Hepatocyte (in vitro differentiated cells): ENCODE data around the gene THAP4. TPM values are rescaled to one million over a fixed set of nuclear protein-coding genes. Genes with fewer than 3 reads are reported as not detected.

Experiments
- DNase-seq: peaks from one replicate; pipeline ENCODE4 v3.0.0-alpha.2; 2016; ENCODE audit warnings: low spot score
- H2AFZ ChIP-seq: fragments of 200-600 bp; sonication (generic); 2 replicates; pipeline ENCODE4 v1.6.0; 2016; ENCODE audit warnings: antibody characterized with exemption, mild to moderate bottlenecking
- H3K27ac ChIP-seq: fragments of 200-600 bp; sonication (generic); 2 replicates; pipeline ENCODE4 v1.5.1; 2016; ENCODE audit warnings: mild to moderate bottlenecking
- H3K27me3 ChIP-seq: fragments of 200-600 bp; sonication (generic); 2 replicates; pipeline ENCODE4 v1.6.1; 2016
- H3K36me3 ChIP-seq: fragments of 200-600 bp; sonication (generic); replicated peaks from 2 replicates; pipeline ENCODE4 v1.5.1; 2016; ENCODE audit warnings: low read depth; ENCODE audit not compliant: insufficient read depth
- H3K4me1 ChIP-seq: fragments of 200-600 bp; sonication (generic); 2 replicates; pipeline ENCODE4 v1.5.1; 2016; ENCODE audit warnings: mild to moderate bottlenecking, moderate library complexity; ENCODE audit not compliant: insufficient read depth
- H3K4me2 ChIP-seq: fragments of 200-600 bp; sonication (generic); 2 replicates; pipeline ENCODE4 v1.6.0; 2016
- H3K4me3 ChIP-seq: fragments of 200-600 bp; sonication (generic); 2 replicates; pipeline ENCODE4 v1.5.1; 2016; ENCODE audit warnings: mild to moderate bottlenecking
- H3K79me2 ChIP-seq: fragments of 200-600 bp; sonication (generic); 2 replicates; pipeline ENCODE4 v1.6.0; 2017; ENCODE audit warnings: mild to moderate bottlenecking
- H3K9me2 ChIP-seq: fragments of 200-600 bp; sonication (generic); replicated peaks from 2 replicates; pipeline ENCODE4 v1.6.0; 2017; ENCODE audit warnings: mild to moderate bottlenecking; ENCODE audit not compliant: insufficient read depth
- H3K9me3 ChIP-seq: fragments of 200-600 bp; sonication (generic); 2 replicates; pipeline ENCODE4 v1.5.1; 2016; ENCODE audit warnings: low read depth, mild to moderate bottlenecking
- H4K20me1 ChIP-seq: fragments of 200-600 bp; sonication (generic); 2 replicates; pipeline ENCODE4 v1.6.0; 2016; ENCODE audit warnings: mild to moderate bottlenecking; ENCODE audit not compliant: insufficient read depth, poor library complexity, severe bottlenecking
- EZH2 ChIP-seq: fragments of 200-600 bp; sonication (generic); IDR thresholded peaks from 2 replicates; pipeline ENCODE4 v1.6.1; 2016; ENCODE audit warnings: antibody characterized with exemption, mild to moderate bottlenecking, borderline replicate concordance
- EZH2phosphoT487 ChIP-seq: fragments of 200-600 bp; sonication (generic); IDR thresholded peaks from one replicate; pipeline ENCODE4 v1.6.1; 2018; ENCODE audit warnings: antibody characterized with exemption, mild to moderate bottlenecking, low read depth, moderate library complexity; ENCODE audit not compliant: unreplicated experiment, severe bottlenecking
- WGBS: methylation state at CpG from one replicate; pipeline ENCODE4 v1.1.6; 2016; ENCODE audit warnings: low lambda C conversion rate; ENCODE audit errors: missing lambda C conversion rate; 5-methylcytosine and 5-hydroxymethylcytosine counted together
- polyA plus RNA-seq: library from polyadenylated mRNA; unstranded; fragments of >200 nt; fragmentation: Nextera tagmentation; extraction: Ambion mirVana; gene quantifications from 2 replicates; pipeline ENCODE4 v1.2.1, GENCODE V29; 2016
- total RNA-seq: library from RNA; depleted of rRNA; stranded (reverse); fragments of >200 nt; gene quantifications from 2 replicates; pipeline ENCODE4 v1.2.3, GENCODE V29; 2014
- TF ChIP-seq, protein P1 (sequence below): fragments of 200-600 bp; sonication (generic); IDR thresholded peaks from 2 replicates; pipeline ENCODE4 v1.5.1; 2016; ENCODE audit warnings: antibody characterized with exemption, mild to moderate bottlenecking; ENCODE audit not compliant: poor library complexity

Gene THAP4
- total and polyA plus RNA-seq, 2 experiments from 2014 or later = 43.2 to 58.1 TPM

DNA sequence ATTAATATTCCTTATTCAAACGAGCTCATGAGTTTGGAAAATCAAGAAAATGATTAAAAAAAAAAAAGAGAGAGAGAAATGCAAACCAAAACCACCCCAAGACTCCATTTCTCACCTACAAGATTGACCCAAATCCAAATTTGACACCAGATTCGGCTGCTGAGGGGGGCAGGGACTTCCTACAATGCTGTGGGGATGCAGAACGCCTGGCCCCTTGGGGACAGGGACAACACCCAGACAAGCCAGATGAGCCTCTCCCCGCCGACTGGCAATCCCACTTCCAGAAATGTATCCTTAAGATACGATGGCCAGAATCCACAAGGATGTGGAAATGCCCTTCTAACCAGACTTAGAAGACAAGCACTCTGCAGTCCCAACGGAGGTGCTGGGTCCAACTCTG lies 57.7 kb downstream of the THAP4 start:
- 96% methylated on average over 7 of the region's 7 CpGs for WGBS
- Histone ChIP-seq H2AFZ (no peak overlapping the region), H3K9me2 (no peaks in the 10 kb centered on the region), H3K36me3 (no peaks in the 10 kb centered on the region), H3K4me3 (no peak overlapping the region), H3K27me3 (no peaks in the 10 kb centered on the region), H3K4me2 (no peak overlapping the region), H3K79me2 (no peaks in the 10 kb centered on the region), H4K20me1 (no peaks in the 10 kb centered on the region), H3K9me3 (peaks cover 1% of the 10 kb centered on the region), H3K4me1 (peaks cover 9% of the 10 kb centered on the region), H3K27ac (no peak overlapping the region)
- TF ChIP-seq, protein P1, sequence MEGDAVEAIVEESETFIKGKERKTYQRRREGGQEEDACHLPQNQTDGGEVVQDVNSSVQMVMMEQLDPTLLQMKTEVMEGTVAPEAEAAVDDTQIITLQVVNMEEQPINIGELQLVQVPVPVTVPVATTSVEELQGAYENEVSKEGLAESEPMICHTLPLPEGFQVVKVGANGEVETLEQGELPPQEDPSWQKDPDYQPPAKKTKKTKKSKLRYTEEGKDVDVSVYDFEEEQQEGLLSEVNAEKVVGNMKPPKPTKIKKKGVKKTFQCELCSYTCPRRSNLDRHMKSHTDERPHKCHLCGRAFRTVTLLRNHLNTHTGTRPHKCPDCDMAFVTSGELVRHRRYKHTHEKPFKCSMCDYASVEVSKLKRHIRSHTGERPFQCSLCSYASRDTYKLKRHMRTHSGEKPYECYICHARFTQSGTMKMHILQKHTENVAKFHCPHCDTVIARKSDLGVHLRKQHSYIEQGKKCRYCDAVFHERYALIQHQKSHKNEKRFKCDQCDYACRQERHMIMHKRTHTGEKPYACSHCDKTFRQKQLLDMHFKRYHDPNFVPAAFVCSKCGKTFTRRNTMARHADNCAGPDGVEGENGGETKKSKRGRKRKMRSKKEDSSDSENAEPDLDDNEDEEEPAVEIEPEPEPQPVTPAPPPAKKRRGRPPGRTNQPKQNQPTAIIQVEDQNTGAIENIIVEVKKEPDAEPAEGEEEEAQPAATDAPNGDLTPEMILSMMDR = no peak
- no peak for TF ChIP-seq EZH2
- TF ChIP-seq EZH2phosphoT487 = no peak
- no peak for DNase-seq

DNA sequence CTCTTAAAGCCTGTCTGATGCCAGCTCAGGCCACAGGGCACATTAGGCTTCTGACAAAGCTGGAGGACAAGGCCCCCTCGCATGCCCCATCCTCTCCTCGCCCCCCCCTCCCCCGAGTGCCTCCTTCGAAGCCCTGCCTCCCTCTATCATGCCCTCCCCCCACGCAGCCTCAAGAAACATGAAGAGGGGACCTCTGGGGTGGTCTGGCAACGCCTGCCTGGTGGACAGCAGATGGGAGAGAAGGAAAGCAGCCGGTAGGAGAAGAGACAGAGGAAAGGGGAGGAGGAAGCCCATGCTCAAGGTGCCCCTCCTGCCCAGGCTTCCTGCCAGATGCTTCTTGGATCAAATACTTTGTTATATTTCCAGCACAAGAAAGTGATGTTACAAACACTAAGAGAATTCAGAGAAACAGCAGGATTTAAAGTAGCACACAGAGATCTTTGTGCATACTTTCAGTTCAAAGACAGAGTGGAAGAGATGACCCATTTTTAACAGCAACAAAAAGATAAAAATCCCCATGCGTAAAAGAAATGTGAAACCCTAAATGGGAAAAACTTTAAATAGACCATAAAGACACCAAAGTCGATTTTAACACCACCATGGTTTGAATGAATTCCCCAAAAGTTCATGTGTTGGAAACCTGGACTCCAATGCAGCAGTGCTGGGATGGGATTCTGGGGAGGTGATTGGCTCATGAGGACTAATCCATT lies 59.4 kb downstream of the THAP4 start:
- DNase-seq = peak; percentile 64
- Histone ChIP-seq H3K4me2 (no peak overlapping the region), H3K9me2 (no peaks in the 10 kb centered on the region), H3K4me3 (no peak overlapping the region), H2AFZ (no peak overlapping the region), H3K4me1 (peaks cover 9% of the 10 kb centered on the region), H3K36me3 (no peaks in the 10 kb centered on the region), H3K27me3 (no peaks in the 10 kb centered on the region), H3K9me3 (no peaks in the 10 kb centered on the region), H3K79me2 (no peaks in the 10 kb centered on the region), H3K27ac (peak overlapping the region; percentile 70), H4K20me1 (no peaks in the 10 kb centered on the region)
- TF ChIP-seq EZH2 (no peak), EZH2phosphoT487 (no peak)
- TF ChIP-seq, protein P1 = no peak
- 46% methylated on average over 6 of the region's 9 CpGs for WGBS

DNA sequence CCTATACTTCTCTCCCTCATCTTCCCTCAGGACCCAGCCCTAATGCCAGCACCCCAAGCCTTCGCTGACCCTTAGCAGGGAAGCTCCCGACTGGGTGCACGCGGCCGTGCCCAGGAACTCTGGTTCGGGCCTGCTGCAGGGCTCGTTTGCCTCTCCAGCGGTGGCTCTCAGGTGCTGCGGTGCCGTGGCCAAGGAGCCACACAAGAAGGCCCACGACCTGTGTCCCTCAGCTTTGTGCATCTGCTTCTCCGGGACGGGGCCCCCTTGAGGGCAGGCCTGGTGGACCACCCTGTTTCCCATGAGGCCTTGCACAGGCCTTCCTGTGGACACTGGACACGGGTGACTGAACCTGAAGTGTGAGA lies 60.7 kb downstream of the THAP4 start:
- peaks cover 9% of the 10 kb centered on the region for H3K4me1 ChIP-seq
- TF ChIP-seq, protein P1 = no peak
- no peak for DNase-seq
- WGBS = 93% methylated on average over 14 of the region's 14 CpGs
- H3K27ac ChIP-seq = no peak overlapping the region
- H3K36me3 ChIP-seq = no peaks in the 10 kb centered on the region
- H3K79me2 ChIP-seq = no peaks in the 10 kb centered on the region
- H3K27me3 ChIP-seq = no peaks in the 10 kb centered on the region
- no peaks in the 10 kb centered on the region for H3K9me2 ChIP-seq
- H3K4me2 ChIP-seq = no peak overlapping the region
- no peaks in the 10 kb centered on the region for H3K9me3 ChIP-seq
- H4K20me1 ChIP-seq = no peaks in the 10 kb centered on the region
- no peak overlapping the region for H2AFZ ChIP-seq
- H3K4me3 ChIP-seq = no peak overlapping the region
